ENCODE measurements around the gene MAP4. TPM values are rescaled to one million over a fixed set of nuclear protein-coding genes. Genes with fewer than 3 reads are reported as not detected.
A peak's percentile ranks its signal among the peaks of the same experiment; 100 is the strongest.

MAP4 gene
- polyA plus RNA-seq, 3 donors, result 6.2 to 24.1 (median 18.4) TPM

GRCh38 chr3:47897954-47898353 lies 118.3 kb downstream of the MAP4 start:
- H3K4me1 Mint-ChIP-seq, result peaks cover 4% of the 10 kb centered on the region
- H3K79me2 ChIP-seq (ENCODE audit: insufficient read depth, low read length), result no peaks in the 10 kb centered on the region
- H3K4me3 Mint-ChIP-seq, result no peak overlapping the region
- H3K4me3 ChIP-seq (replicated peaks in 1 of 3; ENCODE audit: low read depth in 2 of 3, low read length in 3 of 3), result no peak overlapping the region
- intact Hi-C loops (cut with micrococcal nuclease), result no loop called here
- H3K36me3 ChIP-seq (replicated peaks in 1 of 2; ENCODE audit: control insufficient read depth in 1 of 2, insufficient read depth in 2 of 2, low read length in 2 of 2), result peaks cover 0 to 56% of the 10 kb centered on the region in 2 donors
- H3K9me3 ChIP-seq (replicated peaks in 1 of 2; ENCODE audit: control insufficient read depth in 1 of 2, insufficient read depth in 1 of 2, low read length in 2 of 2), result no peaks in the 10 kb centered on the region
- no peaks in the 10 kb centered on the region for H3K27me3 ChIP-seq (ENCODE audit: control insufficient read depth in 2 of 2, insufficient read depth in 2 of 2, low read length in 2 of 2)
- H3K4me2 ChIP-seq (replicated peaks; ENCODE audit: extremely low read depth, low read length, poor library complexity, severe bottlenecking), result no peak overlapping the region
- DNase-seq, result no peak
- no peaks in the 10 kb centered on the region for H3K27me3 Mint-ChIP-seq (ENCODE audit: low read depth in 3 of 3)
- peaks cover 28 to 47% of the 10 kb centered on the region in 2 donors for H3K36me3 Mint-ChIP-seq
- no peak overlapping the region for H3K27ac Mint-ChIP-seq
- WGBS (ENCODE audit: insufficient coverage), result 95% methylated on average over 3 of the region's 3 CpGs
- H3K9ac ChIP-seq (ENCODE audit: insufficient read depth, low read length, poor library complexity, severe bottlenecking), result no peak overlapping the region
- H3K4me1 ChIP-seq (ENCODE audit: control insufficient read depth in 1 of 2, insufficient read depth in 2 of 2, low read length in 2 of 2), result peaks cover 0 to 6% of the 10 kb centered on the region in 2 donors
- H3K27ac ChIP-seq (ENCODE audit: low read depth in 1 of 2, low read length in 2 of 2), result no peak overlapping the region
- no peak for TF ChIP-seq CTCF (IDR thresholded peaks at IDR 0.05)
- H4K20me1 ChIP-seq (ENCODE audit: insufficient read depth, low read length), result no peaks in the 10 kb centered on the region
- H2AFZ ChIP-seq (ENCODE audit: insufficient read depth, low read depth, low read length, poor library complexity, severe bottlenecking), result no peak overlapping the region
- H3K9me3 Mint-ChIP-seq, result peaks cover 0 to 2% (median 0%) of the 10 kb centered on the region in 7 donors

- no peak for TF ChIP-seq CTCF (IDR thresholded peaks at IDR 0.05)
- H3K4me3 Mint-ChIP-seq, result no peak overlapping the region
- Histone ChIP-seq H3K36me3 (replicated peaks in 1 of 2; ENCODE audit: control insufficient read depth in 1 of 2, insufficient read depth in 2 of 2, low read length in 2 of 2) (peaks cover 4 to 58% of the 10 kb centered on the region in 2 donors), H3K9ac (ENCODE audit: insufficient read depth, low read length, poor library complexity, severe bottlenecking) (no peak overlapping the region), H3K4me1 (ENCODE audit: control insufficient read depth in 1 of 2, insufficient read depth in 2 of 2, low read length in 2 of 2) (peaks cover 0 to 6% of the 10 kb centered on the region in 2 donors), H3K4me2 (replicated peaks; ENCODE audit: extremely low read depth, low read length, poor library complexity, severe bottlenecking) (no peak overlapping the region), H3K27ac (ENCODE audit: low read depth in 1 of 2, low read length in 2 of 2) (no peak overlapping the region), H2AFZ (ENCODE audit: insufficient read depth, low read depth, low read length, poor library complexity, severe bottlenecking) (no peak overlapping the region), H3K9me3 (replicated peaks in 1 of 2; ENCODE audit: control insufficient read depth in 1 of 2, insufficient read depth in 1 of 2, low read length in 2 of 2) (no peaks in the 10 kb centered on the region), H3K4me3 (replicated peaks in 1 of 3; ENCODE audit: low read depth in 2 of 3, low read length in 3 of 3) (no peak overlapping the region), H3K79me2 (ENCODE audit: insufficient read depth, low read length) (no peaks in the 10 kb centered on the region), H3K27me3 (ENCODE audit: control insufficient read depth in 2 of 2, insufficient read depth in 2 of 2, low read length in 2 of 2) (no peaks in the 10 kb centered on the region), H4K20me1 (ENCODE audit: insufficient read depth, low read length) (no peaks in the 10 kb centered on the region)
- H3K9me3 Mint-ChIP-seq, result peaks cover 0 to 2% (median 0%) of the 10 kb centered on the region in 7 donors
- intact Hi-C loops (cut with micrococcal nuclease), result no loop called here
- no peaks in the 10 kb centered on the region for H3K27me3 Mint-ChIP-seq (ENCODE audit: low read depth in 3 of 3)
- WGBS (ENCODE audit: insufficient coverage), result no CpG with 5 or more reads among the region's 3 CpGs
- peaks cover 33 to 49% of the 10 kb centered on the region in 2 donors for H3K36me3 Mint-ChIP-seq
- H3K27ac Mint-ChIP-seq, result peak overlapping the region in 1 of 7 donors; percentile 12
- H3K4me1 Mint-ChIP-seq, result peaks cover 4% of the 10 kb centered on the region
- no peak for DNase-seq
These were observed 119.5 kb downstream of the MAP4 start for GRCh38 chr3:47896736-47897135.

All from CD14-positive monocyte (primary cell).